Esophagus squamous epithelium (tissue), 4 donors: ENCODE measurements around the gene TBCD.

Source experiments
- POLR2A ChIP-seq, 4 donors: fragments of 450-650 bp; IDR thresholded peaks; one replicate each; pipeline ENCODE4 v1.6.1; 2017; ENCODE audit warnings: antibody characterized with exemption in 4 of 4, mild to moderate bottlenecking in 4 of 4, moderate library complexity in 3 of 4
- TF ChIP-seq, protein P1 (sequence below), 6 experiments: fragments of 450-650 bp in 4 of 6; fragments of 200-600 bp in 2 of 6; sonication (generic) in 2 of 6; IDR thresholded peaks; one replicate each; pipeline ENCODE4 v1.5.1; 2016 to 2019; ENCODE audit warnings: antibody characterized with exemption in 6 of 6, mild to moderate bottlenecking in 4 of 6, moderate library complexity in 4 of 6

DNA sequence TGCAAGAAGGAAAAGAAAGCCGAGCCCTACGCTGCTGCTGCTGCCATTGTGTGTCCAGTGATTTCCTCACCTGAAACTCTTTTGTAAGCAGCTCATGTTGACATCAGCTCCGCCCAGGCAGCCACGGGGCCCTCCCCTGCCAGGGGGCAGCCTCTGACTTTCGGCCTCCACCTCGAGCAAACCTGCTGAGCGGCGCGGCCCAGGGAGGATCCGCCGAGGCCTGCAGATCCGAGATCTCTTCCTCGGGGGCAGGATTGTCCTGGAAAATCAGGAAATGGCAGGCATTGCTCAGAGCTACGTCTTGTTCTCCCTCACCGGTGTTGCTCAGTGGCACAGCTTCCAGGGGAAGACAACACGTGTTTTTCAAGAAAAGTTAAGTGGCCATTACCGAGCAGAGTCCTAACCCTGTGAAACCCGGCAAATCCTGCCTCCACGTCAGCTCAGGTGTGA, 123.6 kb downstream of the TBCD start:
- TF ChIP-seq, protein P1, sequence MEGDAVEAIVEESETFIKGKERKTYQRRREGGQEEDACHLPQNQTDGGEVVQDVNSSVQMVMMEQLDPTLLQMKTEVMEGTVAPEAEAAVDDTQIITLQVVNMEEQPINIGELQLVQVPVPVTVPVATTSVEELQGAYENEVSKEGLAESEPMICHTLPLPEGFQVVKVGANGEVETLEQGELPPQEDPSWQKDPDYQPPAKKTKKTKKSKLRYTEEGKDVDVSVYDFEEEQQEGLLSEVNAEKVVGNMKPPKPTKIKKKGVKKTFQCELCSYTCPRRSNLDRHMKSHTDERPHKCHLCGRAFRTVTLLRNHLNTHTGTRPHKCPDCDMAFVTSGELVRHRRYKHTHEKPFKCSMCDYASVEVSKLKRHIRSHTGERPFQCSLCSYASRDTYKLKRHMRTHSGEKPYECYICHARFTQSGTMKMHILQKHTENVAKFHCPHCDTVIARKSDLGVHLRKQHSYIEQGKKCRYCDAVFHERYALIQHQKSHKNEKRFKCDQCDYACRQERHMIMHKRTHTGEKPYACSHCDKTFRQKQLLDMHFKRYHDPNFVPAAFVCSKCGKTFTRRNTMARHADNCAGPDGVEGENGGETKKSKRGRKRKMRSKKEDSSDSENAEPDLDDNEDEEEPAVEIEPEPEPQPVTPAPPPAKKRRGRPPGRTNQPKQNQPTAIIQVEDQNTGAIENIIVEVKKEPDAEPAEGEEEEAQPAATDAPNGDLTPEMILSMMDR (IDR thresholded peaks at IDR 0.05), result peak in 1 of 6 experiments; percentile 12
- peak in 2 of 4 donors; percentile 39 to 61 for TF ChIP-seq POLR2A (IDR thresholded peaks at IDR 0.05)
